ENCODE measurements around the gene MAPK1IP1L.
A peak's percentile ranks its signal among the peaks of the same experiment; 100 is the strongest.
"Not testable (repeated sequence)": the region's sequence is repeated elsewhere in the genome, so short reads cannot be mapped to it uniquely, and the experiment has no call there.

The MAPK1IP1L gene

GRCh38 chr14:55057919-55058318 is 6.5 kb downstream of the MAPK1IP1L start:
- DNase-seq = no peak

- DNase-seq = no peak
Observed at GRCh38 chr14:55059333-55059732, 7.9 kb downstream of the MAPK1IP1L start.

GRCh38 chr14:55062517-55063351 is 11.3 kb downstream of the MAPK1IP1L start:
- DNase-seq = no peak

GRCh38 chr14:55064896-55065295 is 13.4 kb downstream of the MAPK1IP1L start:
- not testable (repeated sequence) for DNase-seq

GRCh38 chr14:55065411-55065810 is 14.0 kb downstream of the MAPK1IP1L start:
- no peak for DNase-seq

- DNase-seq = no peak
Observed at GRCh38 chr14:55066223-55066622, 14.8 kb downstream of the MAPK1IP1L start.

GRCh38 chr14:55070981-55071411 is 19.5 kb downstream of the MAPK1IP1L start:
- DNase-seq = no peak

GRCh38 chr14:55071870-55072640 is 20.6 kb downstream of the MAPK1IP1L start:
- DNase-seq = no peak

- DNase-seq = no peak
Observed at GRCh38 chr14:55073856-55074255, 22.4 kb downstream of the MAPK1IP1L start.

GRCh38 chr14:55074662-55075061 is 23.2 kb downstream of the MAPK1IP1L start:
- DNase-seq = no peak

GRCh38 chr14:55075628-55076175 is 24.3 kb downstream of the MAPK1IP1L start:
- DNase-seq = no peak

- DNase-seq = no peak
Observed at GRCh38 chr14:55077170-55078151, 26.0 kb downstream of the MAPK1IP1L start.

- DNase-seq = not testable (repeated sequence)
Observed at GRCh38 chr14:55079961-55080360, 28.5 kb downstream of the MAPK1IP1L start.

GRCh38 chr14:55084401-55085059 is 33.1 kb downstream of the MAPK1IP1L start:
- no peak for DNase-seq

- DNase-seq = no peak
Observed at GRCh38 chr14:55085060-55085660, 33.7 kb downstream of the MAPK1IP1L start.

- no peak for DNase-seq
Observed at GRCh38 chr14:55086938-55087337, 35.5 kb downstream of the MAPK1IP1L start.

GRCh38 chr14:55088356-55088755 is 36.9 kb downstream of the MAPK1IP1L start:
- no peak for DNase-seq

- DNase-seq = no peak
Observed at GRCh38 chr14:55092341-55092740, 40.9 kb downstream of the MAPK1IP1L start.

GRCh38 chr14:55094292-55095157 is 43.1 kb downstream of the MAPK1IP1L start:
- DNase-seq = no peak

GRCh38 chr14:55097881-55098560 is 46.6 kb downstream of the MAPK1IP1L start:
- DNase-seq = peak; percentile 53 to 63
